Kidney epithelial cell (primary cell): ENCODE measurements around the gene CHD5. TPM values are rescaled to one million over a fixed set of nuclear protein-coding genes. Genes with fewer than 3 reads are reported as not detected.
"Not testable (repeated sequence)": the region's sequence is repeated elsewhere in the genome, so short reads cannot be mapped to it uniquely, and the experiment has no call there.

Experiments used
- DNase-seq: peaks from one replicate; pipeline ENCODE4 v3.0.0-alpha.2; 2010; ENCODE audit warnings: low read depth
- H3K27me3 ChIP-seq: 2 replicates; pipeline ENCODE4 v1.6.0; 2011; ENCODE audit warnings: low read length; ENCODE audit not compliant: control insufficient read depth, insufficient read depth
- H3K36me3 ChIP-seq: 2 replicates; pipeline ENCODE4 v1.5.1; 2011; ENCODE audit warnings: low read length; ENCODE audit not compliant: control insufficient read depth, insufficient read depth
- H3K4me3 ChIP-seq: 2 replicates; pipeline ENCODE4 v1.5.1; 2011; ENCODE audit warnings: low read depth, mild to moderate bottlenecking, control low read depth, low read length
- total RNA-seq: library from RNA; depleted of rRNA; stranded (reverse); fragments of >200 nt; gene quantifications from 2 replicates; pipeline ENCODE4 v1.2.3, GENCODE V29; 2015
- TF ChIP-seq, protein P1 (sequence below): IDR thresholded peaks from 2 replicates; pipeline ENCODE4 v1.5.1; 2011; ENCODE audit warnings: mild to moderate bottlenecking, moderate library complexity, low read length, control low read depth, inconsistent platforms; ENCODE audit not compliant: insufficient read depth, poor library complexity, severe bottlenecking

The CHD5 gene
- total RNA-seq, 1 donor from 2014 or later, result 0.08 TPM

GRCh38 chr1:6077506-6077905 lies 102.6 kb downstream of the CHD5 start:
- TF ChIP-seq, protein P1, sequence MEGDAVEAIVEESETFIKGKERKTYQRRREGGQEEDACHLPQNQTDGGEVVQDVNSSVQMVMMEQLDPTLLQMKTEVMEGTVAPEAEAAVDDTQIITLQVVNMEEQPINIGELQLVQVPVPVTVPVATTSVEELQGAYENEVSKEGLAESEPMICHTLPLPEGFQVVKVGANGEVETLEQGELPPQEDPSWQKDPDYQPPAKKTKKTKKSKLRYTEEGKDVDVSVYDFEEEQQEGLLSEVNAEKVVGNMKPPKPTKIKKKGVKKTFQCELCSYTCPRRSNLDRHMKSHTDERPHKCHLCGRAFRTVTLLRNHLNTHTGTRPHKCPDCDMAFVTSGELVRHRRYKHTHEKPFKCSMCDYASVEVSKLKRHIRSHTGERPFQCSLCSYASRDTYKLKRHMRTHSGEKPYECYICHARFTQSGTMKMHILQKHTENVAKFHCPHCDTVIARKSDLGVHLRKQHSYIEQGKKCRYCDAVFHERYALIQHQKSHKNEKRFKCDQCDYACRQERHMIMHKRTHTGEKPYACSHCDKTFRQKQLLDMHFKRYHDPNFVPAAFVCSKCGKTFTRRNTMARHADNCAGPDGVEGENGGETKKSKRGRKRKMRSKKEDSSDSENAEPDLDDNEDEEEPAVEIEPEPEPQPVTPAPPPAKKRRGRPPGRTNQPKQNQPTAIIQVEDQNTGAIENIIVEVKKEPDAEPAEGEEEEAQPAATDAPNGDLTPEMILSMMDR, result no peak
- Histone ChIP-seq H3K4me3 (no peak overlapping the region), H3K27me3 (peaks cover 30% of the 10 kb centered on the region), H3K36me3 (no peaks in the 10 kb centered on the region)
- DNase-seq, result no peak

GRCh38 chr1:6077061-6077460 lies 103.1 kb downstream of the CHD5 start:
- not testable (repeated sequence) for DNase-seq, H3K4me3 ChIP-seq, H3K36me3 ChIP-seq
- peaks cover 26% of the 10 kb centered on the region for H3K27me3 ChIP-seq

- TF ChIP-seq, protein P1, result no peak
- no peak for DNase-seq
- Histone ChIP-seq H3K27me3 (peaks cover 16% of the 10 kb centered on the region), H3K4me3 (no peak overlapping the region), H3K36me3 (no peaks in the 10 kb centered on the region)
These were observed 104.4 kb downstream of the CHD5 start for GRCh38 chr1:6075748-6076147.

DNA sequence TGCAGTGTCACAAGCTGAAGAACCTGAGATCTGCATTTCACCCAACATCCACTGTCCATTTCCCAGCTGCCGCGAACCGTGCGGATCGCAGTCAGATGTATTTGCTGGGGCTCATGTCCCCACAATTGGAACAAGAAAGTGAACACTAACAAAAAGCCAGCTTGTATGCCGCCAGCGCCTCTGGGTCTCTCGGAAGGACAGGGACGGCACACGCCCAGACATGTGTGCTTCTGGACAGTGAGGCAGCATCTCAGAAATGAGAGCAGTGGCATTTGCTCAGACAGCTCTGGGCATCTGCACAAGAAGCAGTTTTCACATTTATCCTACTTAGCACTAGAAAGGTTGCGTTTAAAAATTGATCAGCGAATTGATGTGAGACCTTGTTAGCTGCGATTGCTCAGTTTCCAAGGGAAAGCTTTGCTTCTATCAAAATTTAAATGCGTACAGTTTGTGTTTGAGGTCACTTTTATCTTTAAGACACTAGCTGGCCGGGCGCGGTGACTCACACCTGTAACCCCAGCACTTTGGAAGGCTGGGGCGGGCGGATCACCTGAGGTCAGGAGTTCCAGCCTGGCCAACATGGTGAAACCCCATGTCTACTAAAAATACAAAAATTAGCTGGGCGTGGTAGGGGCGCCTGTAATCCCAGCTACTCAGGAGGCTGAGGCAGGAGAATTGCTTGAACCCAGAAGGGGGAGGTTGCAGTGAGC lies 105.8 kb downstream of the CHD5 start:
- Histone ChIP-seq H3K27me3 (peaks cover 8% of the 10 kb centered on the region), H3K36me3 (no peaks in the 10 kb centered on the region), H3K4me3 (no peak overlapping the region)
- TF ChIP-seq, protein P1, result no peak
- no peak for DNase-seq

GRCh38 chr1:6073480-6074053 lies 106.6 kb downstream of the CHD5 start:
- TF ChIP-seq, protein P1, result no peak
- H3K36me3 ChIP-seq, result no peaks in the 10 kb centered on the region
- no peak for DNase-seq
- peaks cover 8% of the 10 kb centered on the region for H3K27me3 ChIP-seq
- no peak overlapping the region for H3K4me3 ChIP-seq

GRCh38 chr1:6072774-6073479 lies 107.2 kb downstream of the CHD5 start:
- H3K36me3 ChIP-seq, result no peaks in the 10 kb centered on the region
- peaks cover 8% of the 10 kb centered on the region for H3K27me3 ChIP-seq
- H3K4me3 ChIP-seq, result no peak overlapping the region
- TF ChIP-seq, protein P1, result no peak
- DNase-seq, result no peak
